ENCODE measurements around the gene RNF148. TPM values are rescaled to one million over a fixed set of nuclear protein-coding genes. Genes with fewer than 3 reads are reported as not detected.

The RNF148 gene
- polyA plus RNA-seq, 1 experiment = not detected

GRCh38 chr7:122672536-122672935 is 30.2 kb downstream of the RNF148 start:
- no peak for DNase-seq (ENCODE audit: low read depth)
- Histone ChIP-seq H3K27me3 (ENCODE audit: control insufficient read depth, insufficient read depth, low read length) (no peaks in the 10 kb centered on the region), H3K36me3 (ENCODE audit: control insufficient read depth, insufficient read depth, low read length) (no peaks in the 10 kb centered on the region), H3K4me3 (ENCODE audit: low read depth, low read length) (no peak overlapping the region)
- CTCF ChIA-PET = no interaction called here
- POLR2A ChIA-PET = no interaction called here
- TF ChIP-seq CTCF (IDR thresholded peaks at IDR 0.05; ENCODE audit: insufficient read depth, low read depth, low read length) = no peak

- no peak overlapping the region for H3K4me3 ChIP-seq (ENCODE audit: low read depth, low read length)
- no peaks in the 10 kb centered on the region for H3K36me3 ChIP-seq (ENCODE audit: control insufficient read depth, insufficient read depth, low read length)
- POLR2A ChIA-PET = no interaction called here
- DNase-seq (ENCODE audit: low read depth) = no peak
- no peaks in the 10 kb centered on the region for H3K27me3 ChIP-seq (ENCODE audit: control insufficient read depth, insufficient read depth, low read length)
- CTCF ChIA-PET = no interaction called here
- no peak for TF ChIP-seq CTCF (IDR thresholded peaks at IDR 0.05; ENCODE audit: insufficient read depth, low read depth, low read length)
Measured at GRCh38 chr7:122663733-122664132, 39.0 kb downstream of the RNF148 start.

GRCh38 chr7:122658856-122659255 is 43.9 kb downstream of the RNF148 start:
- CTCF ChIA-PET = interaction anchor here (0.6 kb wide), 1 partner anchor 1214 kb away, joined by 3 read pairs; no protein-coding TSS in a partner anchor
- no peak for DNase-seq (ENCODE audit: low read depth)
- TF ChIP-seq CTCF (IDR thresholded peaks at IDR 0.05; ENCODE audit: insufficient read depth, low read depth, low read length) = no peak
- H3K36me3 ChIP-seq (ENCODE audit: control insufficient read depth, insufficient read depth, low read length) = no peaks in the 10 kb centered on the region
- POLR2A ChIA-PET = no interaction called here
- H3K27me3 ChIP-seq (ENCODE audit: control insufficient read depth, insufficient read depth, low read length) = no peaks in the 10 kb centered on the region
- no peak overlapping the region for H3K4me3 ChIP-seq (ENCODE audit: low read depth, low read length)

- H3K27me3 ChIP-seq (ENCODE audit: control insufficient read depth, insufficient read depth, low read length) = no peaks in the 10 kb centered on the region
- H3K4me3 ChIP-seq (ENCODE audit: low read depth, low read length) = no peak overlapping the region
- DNase-seq (ENCODE audit: low read depth) = no peak
- ChIA-PET POLR2A (no interaction called here), CTCF (interaction anchor here (0.6 kb wide), 1 partner anchor 493 kb away, joined by 3 read pairs; no protein-coding TSS in a partner anchor)
- no peaks in the 10 kb centered on the region for H3K36me3 ChIP-seq (ENCODE audit: control insufficient read depth, insufficient read depth, low read length)
- no peak for TF ChIP-seq CTCF (IDR thresholded peaks at IDR 0.05; ENCODE audit: insufficient read depth, low read depth, low read length)
Measured at GRCh38 chr7:122653685-122654084, 49.0 kb downstream of the RNF148 start.

- Histone ChIP-seq H3K4me3 (ENCODE audit: low read depth, low read length) (no peak overlapping the region), H3K27me3 (ENCODE audit: control insufficient read depth, insufficient read depth, low read length) (no peaks in the 10 kb centered on the region), H3K36me3 (ENCODE audit: control insufficient read depth, insufficient read depth, low read length) (no peaks in the 10 kb centered on the region)
- TF ChIP-seq CTCF (IDR thresholded peaks at IDR 0.05; ENCODE audit: insufficient read depth, low read depth, low read length) = no peak
- no peak for DNase-seq (ENCODE audit: low read depth)
- ChIA-PET POLR2A (no interaction called here), CTCF (no interaction called here)
Measured at GRCh38 chr7:122652876-122653275, 49.8 kb downstream of the RNF148 start.

Small RNA genes lying within 50 kb of the gene (small RNA-seq; reads per million reads assigned to genes)
- not detected for gene AC006463.1 (ENCODE audit: insufficient read length, low read depth, low replicate concordance)

Other genes starting within 250 kb of the RNF148 start
- gene RNF133, start 3.8 kb downstream of the RNF148 start, polyA plus RNA-seq (2011; rRNA removed) = not detected in 2 replicates
- 0.38 and 0.56 TPM in 2 replicates for gene CADPS2, start 183.5 kb upstream of the RNF148 start, polyA plus RNA-seq (2011; rRNA removed)